Thymus (tissue), 11 donors: Measurements from ENCODE around the gene GRIK1. TPM values are rescaled to one million over a fixed set of nuclear protein-coding genes. Genes with fewer than 3 reads are reported as not detected.

Experiments
- DNase-seq, 9 donors: peaks; one replicate each; pipeline ENCODE4 v3.0.0-alpha.2; 2013; ENCODE audit warnings: low spot score in 9 of 9, low read depth in 6 of 9, missing footprints in 1 of 9
- H3K27ac ChIP-seq, 2 donors: one replicate each; pipeline ENCODE4 v1.5.1; 2013; ENCODE audit warnings: control low read depth in 1 of 2, low read depth in 1 of 2, low read length in 1 of 2, mild to moderate bottlenecking in 1 of 2, moderate library complexity in 1 of 2
- H3K27me3 ChIP-seq, 2 donors: one replicate each; pipeline ENCODE4 v1.5.1; 2013; ENCODE audit warnings: low read length in 1 of 2; ENCODE audit not compliant: control insufficient read depth in 2 of 2, insufficient read depth in 1 of 2
- H3K36me3 ChIP-seq, 2 donors: one replicate each; pipeline ENCODE4 v1.5.1; 2013; ENCODE audit warnings: low read length in 1 of 2, mild to moderate bottlenecking in 1 of 2, moderate library complexity in 1 of 2; ENCODE audit not compliant: control insufficient read depth in 2 of 2, insufficient read depth in 2 of 2
- H3K4me1 ChIP-seq, 2 donors: one replicate each; pipeline ENCODE4 v1.5.1; 2013; ENCODE audit warnings: low read length in 2 of 2; ENCODE audit not compliant: control insufficient read depth in 2 of 2, insufficient read depth in 2 of 2
- H3K4me3 ChIP-seq, 2 donors: one replicate each; pipeline ENCODE4 v1.5.1; 2013; ENCODE audit warnings: low read length in 2 of 2, control low read depth in 1 of 2, mild to moderate bottlenecking in 1 of 2
- H3K9me3 ChIP-seq, 2 donors: one replicate each; pipeline ENCODE4 v1.5.1; 2013; ENCODE audit warnings: low read length in 1 of 2, mild to moderate bottlenecking in 1 of 2; ENCODE audit not compliant: control insufficient read depth in 2 of 2, insufficient read depth in 1 of 2
- WGBS: extraction: QIAGEN DNeasy Blood & Tissue Kit; methylation state at CpG from one replicate; pipeline ENCODE4 v1.1.7; 2013; 5-methylcytosine and 5-hydroxymethylcytosine counted together
- polyA plus RNA-seq: library from polyadenylated mRNA; stranded (reverse); fragments of 200-250 nt; gene quantifications from one replicate; pipeline ENCODE4 v1.2.3, GENCODE V29; 2013
- total RNA-seq: library from RNA; stranded (reverse); fragments of 120-200 nt; gene quantifications from one replicate; pipeline ENCODE4 v1.2.4, GENCODE V29; 2013
- donor health status: healthy.

The GRIK1 gene
- total and polyA plus RNA-seq, 2 donors: 0.05 to 0.11 TPM

DNA sequence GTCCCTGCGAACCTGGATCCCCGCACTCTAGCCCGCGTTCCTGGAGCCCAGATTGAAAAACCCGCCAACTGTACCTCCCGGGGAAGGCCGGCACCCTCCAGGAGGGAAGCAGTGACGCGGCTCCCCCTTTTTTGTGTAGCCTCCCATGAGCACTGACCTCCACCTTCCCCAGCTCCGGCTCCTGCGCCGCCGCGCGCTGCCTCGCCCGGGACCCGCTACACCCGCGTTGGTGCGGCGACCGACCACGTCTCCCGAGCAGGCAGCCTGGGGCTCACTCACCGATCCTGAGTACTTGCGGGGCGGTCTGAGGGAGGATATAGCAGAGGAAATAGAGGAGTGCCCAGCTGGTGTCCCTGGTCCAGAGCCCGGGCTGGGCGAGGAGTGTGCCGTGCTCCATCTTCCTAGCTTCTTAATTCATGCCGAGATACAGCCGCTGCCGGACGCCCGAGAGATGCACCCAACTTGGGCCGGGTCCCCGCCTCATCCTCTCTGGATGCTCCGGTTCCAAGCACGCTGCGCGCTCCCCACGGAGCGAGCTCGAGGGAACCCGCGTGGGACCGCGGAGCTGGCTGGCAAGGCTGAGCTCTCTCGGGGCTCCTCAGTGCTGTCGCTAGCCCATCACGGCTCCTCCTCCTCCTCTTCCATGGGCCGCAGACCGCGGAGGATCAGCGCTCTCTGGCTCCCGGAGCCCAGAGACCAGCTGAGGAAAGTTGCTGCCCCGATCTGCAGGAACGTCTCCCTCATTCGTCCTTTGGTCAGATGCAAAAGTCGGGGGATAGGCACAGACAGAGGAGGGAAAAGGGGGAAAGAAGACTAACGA, 482 bp downstream of the GRIK1 start:
- H3K36me3 ChIP-seq: no peaks in the 10 kb centered on the region
- H3K27me3 ChIP-seq: peaks cover 27 to 33% of the 10 kb centered on the region in 2 donors
- 4% methylated on average over 62 of the region's 62 CpGs for WGBS
- no peak overlapping the region for H3K4me3 ChIP-seq
- no peak overlapping the region for H3K27ac ChIP-seq
- no peaks in the 10 kb centered on the region for H3K4me1 ChIP-seq
- no peak for DNase-seq
- no peaks in the 10 kb centered on the region for H3K9me3 ChIP-seq

GRCh38 chr21:29938776-29939103, 1.1 kb downstream of the GRIK1 start:
- H3K9me3 ChIP-seq: no peaks in the 10 kb centered on the region
- peaks cover 27 to 33% of the 10 kb centered on the region in 2 donors for H3K27me3 ChIP-seq
- H3K4me1 ChIP-seq: no peaks in the 10 kb centered on the region
- WGBS: 23% methylated on average over 11 of the region's 11 CpGs
- no peak overlapping the region for H3K4me3 ChIP-seq
- H3K36me3 ChIP-seq: no peaks in the 10 kb centered on the region
- H3K27ac ChIP-seq: no peak overlapping the region
- no peak for DNase-seq

GRCh38 chr21:29933088-29933487, 6.7 kb downstream of the GRIK1 start:
- H3K27me3 ChIP-seq: peaks cover 0 to 2% of the 10 kb centered on the region in 2 donors
- no peak overlapping the region for H3K4me3 ChIP-seq
- no peak overlapping the region for H3K27ac ChIP-seq
- WGBS: 92% methylated on average over 3 of the region's 3 CpGs
- no peaks in the 10 kb centered on the region for H3K9me3 ChIP-seq
- no peaks in the 10 kb centered on the region for H3K4me1 ChIP-seq
- H3K36me3 ChIP-seq: no peaks in the 10 kb centered on the region
- no peak for DNase-seq

DNA sequence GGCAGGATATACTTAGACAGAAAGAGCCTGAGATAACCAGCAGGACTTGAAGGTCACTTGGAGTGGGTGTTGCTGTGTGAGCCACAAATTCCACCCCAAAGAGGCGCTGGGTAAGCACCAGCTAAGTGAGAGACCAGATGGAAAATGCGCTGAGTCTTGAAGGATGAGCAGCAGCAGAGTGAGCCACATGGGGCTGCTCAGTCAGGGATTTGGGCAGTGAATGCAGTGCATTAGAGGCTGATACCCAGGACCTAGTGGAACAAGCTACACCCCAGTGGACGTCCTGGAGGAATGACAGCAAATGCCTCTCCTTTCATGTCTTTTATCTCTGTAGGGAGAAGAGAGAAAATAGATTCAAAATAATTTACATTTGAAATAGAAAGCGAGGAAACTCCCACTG, 11.3 kb downstream of the GRIK1 start:
- no peak for DNase-seq
- Histone ChIP-seq H3K27me3 (no peaks in the 10 kb centered on the region), H3K4me3 (no peak overlapping the region), H3K27ac (no peak overlapping the region), H3K36me3 (no peaks in the 10 kb centered on the region), H3K4me1 (no peaks in the 10 kb centered on the region), H3K9me3 (no peaks in the 10 kb centered on the region)
- WGBS: 89% methylated on average over 4 of the region's 4 CpGs

- DNase-seq: no peak
- H3K4me3 ChIP-seq: no peak overlapping the region
- H3K27me3 ChIP-seq: no peaks in the 10 kb centered on the region
- H3K4me1 ChIP-seq: no peaks in the 10 kb centered on the region
- H3K36me3 ChIP-seq: no peaks in the 10 kb centered on the region
- 100% methylated on average over 1 of the region's 1 CpG for WGBS
- H3K9me3 ChIP-seq: no peaks in the 10 kb centered on the region
- no peak overlapping the region for H3K27ac ChIP-seq
These were observed 18.9 kb downstream of the GRIK1 start for GRCh38 chr21:29920938-29921337.

GRCh38 chr21:29914326-29914725, 25.5 kb downstream of the GRIK1 start:
- H3K4me3 ChIP-seq: no peak overlapping the region
- no peak overlapping the region for H3K27ac ChIP-seq
- H3K9me3 ChIP-seq: no peaks in the 10 kb centered on the region
- H3K27me3 ChIP-seq: no peaks in the 10 kb centered on the region
- 98% methylated on average over 2 of the region's 2 CpGs for WGBS
- H3K36me3 ChIP-seq: no peaks in the 10 kb centered on the region
- no peak for DNase-seq
- no peaks in the 10 kb centered on the region for H3K4me1 ChIP-seq

- Histone ChIP-seq H3K36me3 (no peaks in the 10 kb centered on the region), H3K9me3 (no peaks in the 10 kb centered on the region), H3K4me1 (no peaks in the 10 kb centered on the region), H3K27me3 (no peaks in the 10 kb centered on the region), H3K27ac (no peak overlapping the region), H3K4me3 (no peak overlapping the region)
- whole genome bisulfite sequencing: 96% methylated on average over 4 of the region's 4 CpGs
- no peak for DNase-seq
These were observed 30.2 kb downstream of the GRIK1 start for GRCh38 chr21:29909571-29909970.

GRCh38 chr21:29904359-29905282, 35.2 kb downstream of the GRIK1 start:
- Histone ChIP-seq H3K4me1 (no peaks in the 10 kb centered on the region), H3K27me3 (no peaks in the 10 kb centered on the region), H3K9me3 (no peaks in the 10 kb centered on the region), H3K4me3 (no peak overlapping the region), H3K27ac (no peak overlapping the region), H3K36me3 (no peaks in the 10 kb centered on the region)
- DNase-seq: no peak
- WGBS: 95% methylated on average over 11 of the region's 11 CpGs

GRCh38 chr21:29896884-29897283, 42.9 kb downstream of the GRIK1 start:
- WGBS: 80% methylated on average over 3 of the region's 3 CpGs
- no peaks in the 10 kb centered on the region for H3K4me1 ChIP-seq
- no peak for DNase-seq
- H3K36me3 ChIP-seq: no peaks in the 10 kb centered on the region
- no peak overlapping the region for H3K4me3 ChIP-seq
- H3K9me3 ChIP-seq: no peaks in the 10 kb centered on the region
- H3K27ac ChIP-seq: no peak overlapping the region
- no peaks in the 10 kb centered on the region for H3K27me3 ChIP-seq
